K562 (cell line): ENCODE measurements around the gene ZBTB48. TPM values are rescaled to one million over a fixed set of nuclear protein-coding genes. Genes with fewer than 3 reads are reported as not detected.
A peak's percentile ranks its signal among the peaks of the same experiment; 100 is the strongest.

Experiments used
- C11orf30 ChIP-seq: fragments of 450-650 bp; IDR thresholded peaks from 2 replicates; pipeline ENCODE4 v1.6.1; 2016; ENCODE audit warnings: low read depth, mild to moderate bottlenecking
- CBFB ChIP-seq: sonication (generic); formaldehyde crosslinking; IDR thresholded peaks from 2 replicates; pipeline ENCODE4 v1.4.0; 2020; ENCODE audit warnings: mild to moderate bottlenecking, missing genetic modification reagents
- CHD4 ChIP-seq: fragments of 200-600 bp; sonication (generic); IDR thresholded peaks from 3 replicates; pipeline ENCODE4 v1.6.1; 2012; ENCODE audit warnings: low read depth, mild to moderate bottlenecking, mixed read lengths, low read length, inconsistent platforms; ENCODE audit not compliant: insufficient read depth, insufficient replicate concordance, poor library complexity, severe bottlenecking
- HIVEP1 ChIP-seq: fragments of 250-450 bp; sonication (Bioruptor Pico); IDR thresholded peaks from 2 replicates; pipeline ENCODE4 v1.4.0; 2020; ENCODE audit warnings: mild to moderate bottlenecking
- ILF3 ChIP-seq: fragments of 450-650 bp; IDR thresholded peaks from 2 replicates; pipeline ENCODE4 v1.6.1; 2018; ENCODE audit warnings: antibody characterized with exemption, mild to moderate bottlenecking, moderate library complexity, borderline replicate concordance
- KAT7 ChIP-seq: sonication (generic); formaldehyde crosslinking; IDR thresholded peaks from 2 replicates; pipeline ENCODE4 v1.8.0; 2022; ENCODE audit warnings: missing genetic modification reagents, mild to moderate bottlenecking, borderline replicate concordance
- KDM2B ChIP-seq: fragments of 250-450 bp; sonication (Bioruptor Pico); IDR thresholded peaks from 2 replicates; pipeline ENCODE4 v1.8.0; 2021; ENCODE audit warnings: mild to moderate bottlenecking, moderate library complexity
- LARP7 ChIP-seq: fragments of 450-650 bp; IDR thresholded peaks from 2 replicates; pipeline ENCODE4 v1.6.1; 2016
- MCM7 ChIP-seq, 2 experiments: fragments of 450-650 bp; IDR thresholded peaks; 2 replicates each; pipeline ENCODE4 v1.6.1; 2016 to 2018
- PHF20 ChIP-seq: fragments of 450-650 bp; IDR thresholded peaks from 2 replicates; pipeline ENCODE4 v1.6.1; 2018; ENCODE audit not compliant: partially characterized antibody
- POLR2B ChIP-seq: fragments of 450-650 bp; IDR thresholded peaks from 2 replicates; pipeline ENCODE4 v1.6.1; 2018; ENCODE audit warnings: low read depth; ENCODE audit not compliant: partially characterized antibody
- POLR2G ChIP-seq: fragments of 200-400 bp; formaldehyde crosslinking; IDR thresholded peaks from 2 replicates; pipeline ENCODE4 v1.6.1; 2017; ENCODE audit warnings: low read depth, mild to moderate bottlenecking, antibody characterized with exemption, low read length, moderate library complexity
- PTTG1 ChIP-seq: fragments of 450-650 bp; IDR thresholded peaks from 2 replicates; pipeline ENCODE4 v1.6.1; 2016; ENCODE audit warnings: low read depth, mild to moderate bottlenecking, missing genetic modification characterization, missing compliant biosample characterization
- RBM15 ChIP-seq: fragments of 200-400 bp; formaldehyde crosslinking; IDR thresholded peaks from 2 replicates; pipeline ENCODE4 v1.6.1; 2018; ENCODE audit warnings: mild to moderate bottlenecking, low read length, moderate library complexity; ENCODE audit not compliant: insufficient read depth
- SMARCE1 ChIP-seq: fragments of 450-650 bp; IDR thresholded peaks from 2 replicates; pipeline ENCODE4 v1.7.1; 2016; ENCODE audit warnings: mild to moderate bottlenecking
- TCF7 ChIP-seq: sonication (generic); IDR thresholded peaks from 2 replicates; pipeline ENCODE4 v1.6.1; 2016; ENCODE audit warnings: antibody characterized with exemption, borderline replicate concordance
- ZNF695 ChIP-seq: fragments of 450-650 bp; formaldehyde crosslinking; IDR thresholded peaks from 2 replicates; pipeline ENCODE4 v1.4.0; 2020; ENCODE audit warnings: mild to moderate bottlenecking, moderate library complexity
- polyA plus RNA-seq, 8 experiments: library from polyadenylated mRNA; depleted of rRNA in 4 of 8; stranded (reverse) in 5 of 8; unstranded in 3 of 8; fragments of >200 nt; fragmentation: Nextera tagmentation in 2 of 8; fragmentation: Illumina TruSeq in 1 of 8; extraction: Ambion mirVana in 2 of 8; extraction: Trizol in 1 of 8; gene quantifications; 2 replicates each; pipeline versions ENCODE4 v1.2.1 to v1.2.3, GENCODE V29; 2011 to 2014; ENCODE audit warnings: inconsistent platforms in 1 of 8, missing spikeins in 1 of 8
- total RNA-seq, 7 experiments: library from RNA; depleted of rRNA in 6 of 7; stranded (reverse); fragments of >200 nt in 6 of 7; fragmentation: Illumina TruSeq in 2 of 7; extraction: Trizol in 2 of 7; gene quantifications; 2 replicates each; pipeline versions ENCODE4 v1.2.1 to v1.2.3, GENCODE V29; 2011 to 2021; ENCODE audit warnings: low replicate concordance in 1 of 7
- TF ChIP-seq, protein P1 (sequence below), 2 experiments: IDR thresholded peaks; 2 replicates each; pipeline ENCODE4 v1.6.1; 2012; ENCODE audit warnings: improper control_type of control experiment in 2 of 2, low read depth in 2 of 2, low read length in 2 of 2, borderline replicate concordance in 1 of 2
- TF ChIP-seq, protein P2 (sequence below): fragments of 450-650 bp; IDR thresholded peaks from 2 replicates; pipeline ENCODE4 v1.7.1; 2018; ENCODE audit warnings: mild to moderate bottlenecking, low read depth; ENCODE audit not compliant: partially characterized antibody
- TF ChIP-seq, protein P3 (sequence below): fragments of 450-650 bp; IDR thresholded peaks from 2 replicates; pipeline ENCODE4 v1.6.1; 2016; ENCODE audit warnings: antibody characterized with exemption
- TF ChIP-seq, protein P4 (sequence below): sonication (generic); formaldehyde crosslinking; IDR thresholded peaks from 2 replicates; pipeline ENCODE4 v1.8.0; 2022; ENCODE audit warnings: missing genetic modification reagents, mild to moderate bottlenecking, moderate library complexity, borderline replicate concordance

The ZBTB48 gene
- total and polyA plus RNA-seq, 9 of the 15 experiments (the other 6 are each of a cell fraction or from before 2014, with no cell fraction given): 1.9 to 66.9 (median 29.5) TPM

DNA sequence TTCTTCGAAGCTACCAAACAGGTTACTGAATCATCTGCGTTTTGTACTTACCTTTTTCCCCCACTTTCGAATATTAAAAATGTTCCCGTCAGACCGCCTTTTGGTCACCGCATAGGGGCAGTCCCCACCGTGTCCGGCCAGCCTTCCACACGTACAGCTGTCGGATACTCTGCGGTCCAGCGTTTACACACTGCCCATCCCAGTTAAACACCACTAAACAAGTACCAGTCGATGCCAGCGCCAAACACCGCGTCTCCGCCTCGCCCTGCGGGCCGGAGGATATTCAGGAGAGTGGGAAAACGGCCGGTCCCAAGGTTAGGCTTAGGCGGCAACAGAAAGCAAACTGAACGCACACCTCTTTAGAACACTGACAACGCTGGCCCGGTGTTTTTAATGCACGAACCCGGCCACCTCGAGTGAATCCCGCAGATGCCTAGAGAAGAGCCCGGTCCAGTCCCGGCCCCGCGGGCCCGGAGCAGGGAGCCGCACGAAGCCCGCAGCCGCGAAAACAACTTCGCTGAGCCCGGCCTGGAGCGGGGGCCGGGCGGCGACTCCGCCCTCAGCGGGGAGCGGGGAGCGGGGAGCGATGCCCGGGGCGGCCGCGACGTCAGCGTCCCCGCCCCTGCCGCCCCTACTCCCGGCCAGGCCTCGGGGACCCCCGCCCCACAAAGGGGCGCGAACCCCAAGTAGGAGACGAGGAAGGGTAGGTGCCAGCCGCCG lies 33.0 kb downstream of the ZBTB48 start (continued):
- TF ChIP-seq, protein P1, sequence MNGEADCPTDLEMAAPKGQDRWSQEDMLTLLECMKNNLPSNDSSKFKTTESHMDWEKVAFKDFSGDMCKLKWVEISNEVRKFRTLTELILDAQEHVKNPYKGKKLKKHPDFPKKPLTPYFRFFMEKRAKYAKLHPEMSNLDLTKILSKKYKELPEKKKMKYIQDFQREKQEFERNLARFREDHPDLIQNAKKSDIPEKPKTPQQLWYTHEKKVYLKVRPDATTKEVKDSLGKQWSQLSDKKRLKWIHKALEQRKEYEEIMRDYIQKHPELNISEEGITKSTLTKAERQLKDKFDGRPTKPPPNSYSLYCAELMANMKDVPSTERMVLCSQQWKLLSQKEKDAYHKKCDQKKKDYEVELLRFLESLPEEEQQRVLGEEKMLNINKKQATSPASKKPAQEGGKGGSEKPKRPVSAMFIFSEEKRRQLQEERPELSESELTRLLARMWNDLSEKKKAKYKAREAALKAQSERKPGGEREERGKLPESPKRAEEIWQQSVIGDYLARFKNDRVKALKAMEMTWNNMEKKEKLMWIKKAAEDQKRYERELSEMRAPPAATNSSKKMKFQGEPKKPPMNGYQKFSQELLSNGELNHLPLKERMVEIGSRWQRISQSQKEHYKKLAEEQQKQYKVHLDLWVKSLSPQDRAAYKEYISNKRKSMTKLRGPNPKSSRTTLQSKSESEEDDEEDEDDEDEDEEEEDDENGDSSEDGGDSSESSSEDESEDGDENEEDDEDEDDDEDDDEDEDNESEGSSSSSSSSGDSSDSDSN (IDR thresholded peaks at IDR 0.05; ENCODE audit: borderline replicate concordance in 1 of 2, low read depth in 2 of 2, low read length in 2 of 2): 0 out of 4 replicates have a peak, but pooled peaks have one; percentile 59 to 86
- no peak for TF ChIP-seq C11orf30
- TF ChIP-seq PTTG1 (tag): no peak
- TF ChIP-seq CBFB (CRISPR knock-in tag): 0 out of 2 replicates have a peak, but pooled peaks have one; percentile 48
- peak; percentile 6 for TF ChIP-seq CHD4
- TF ChIP-seq RBM15: no peak
- no peak for TF ChIP-seq MCM7 (IDR thresholded peaks at IDR 0.05)
- 0 out of 2 replicates have a peak, but pooled peaks have one; percentile 31 for TF ChIP-seq SMARCE1
- no peak for TF ChIP-seq TCF7
- TF ChIP-seq LARP7: no peak
- TF ChIP-seq HIVEP1 (CRISPR knock-in tag): no peak
- TF ChIP-seq, protein P2, sequence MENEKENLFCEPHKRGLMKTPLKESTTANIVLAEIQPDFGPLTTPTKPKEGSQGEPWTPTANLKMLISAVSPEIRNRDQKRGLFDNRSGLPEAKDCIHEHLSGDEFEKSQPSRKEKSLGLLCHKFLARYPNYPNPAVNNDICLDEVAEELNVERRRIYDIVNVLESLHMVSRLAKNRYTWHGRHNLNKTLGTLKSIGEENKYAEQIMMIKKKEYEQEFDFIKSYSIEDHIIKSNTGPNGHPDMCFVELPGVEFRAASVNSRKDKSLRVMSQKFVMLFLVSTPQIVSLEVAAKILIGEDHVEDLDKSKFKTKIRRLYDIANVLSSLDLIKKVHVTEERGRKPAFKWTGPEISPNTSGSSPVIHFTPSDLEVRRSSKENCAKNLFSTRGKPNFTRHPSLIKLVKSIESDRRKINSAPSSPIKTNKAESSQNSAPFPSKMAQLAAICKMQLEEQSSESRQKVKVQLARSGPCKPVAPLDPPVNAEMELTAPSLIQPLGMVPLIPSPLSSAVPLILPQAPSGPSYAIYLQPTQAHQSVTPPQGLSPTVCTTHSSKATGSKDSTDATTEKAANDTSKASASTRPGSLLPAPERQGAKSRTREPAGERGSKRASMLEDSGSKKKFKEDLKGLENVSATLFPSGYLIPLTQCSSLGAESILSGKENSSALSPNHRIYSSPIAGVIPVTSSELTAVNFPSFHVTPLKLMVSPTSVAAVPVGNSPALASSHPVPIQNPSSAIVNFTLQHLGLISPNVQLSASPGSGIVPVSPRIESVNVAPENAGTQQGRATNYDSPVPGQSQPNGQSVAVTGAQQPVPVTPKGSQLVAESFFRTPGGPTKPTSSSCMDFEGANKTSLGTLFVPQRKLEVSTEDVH: no peak
- TF ChIP-seq KAT7: no peak
- TF ChIP-seq, protein P3, sequence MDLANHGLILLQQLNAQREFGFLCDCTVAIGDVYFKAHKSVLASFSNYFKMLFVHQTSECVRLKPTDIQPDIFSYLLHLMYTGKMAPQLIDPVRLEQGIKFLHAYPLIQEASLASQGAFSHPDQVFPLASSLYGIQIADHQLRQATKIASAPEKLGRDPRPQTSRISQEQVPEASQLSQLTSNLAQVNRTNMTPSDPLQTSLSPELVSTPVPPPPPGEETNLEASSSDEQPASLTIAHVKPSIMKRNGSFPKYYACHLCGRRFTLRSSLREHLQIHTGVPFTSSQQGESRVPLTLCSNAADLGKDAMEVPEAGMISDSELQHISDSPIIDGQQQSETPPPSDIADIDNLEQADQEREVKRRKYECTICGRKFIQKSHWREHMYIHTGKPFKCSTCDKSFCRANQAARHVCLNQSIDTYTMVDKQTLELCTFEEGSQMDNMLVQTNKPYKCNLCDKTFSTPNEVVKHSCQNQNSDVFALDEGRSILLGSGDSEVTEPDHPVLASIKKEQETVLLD: 0 out of 2 replicates have a peak, but pooled peaks have one; percentile 16
- peak; percentile 54 for TF ChIP-seq POLR2B
- peak; percentile 20 for TF ChIP-seq PHF20
- TF ChIP-seq ILF3: peak; percentile 66; the same call in 1 of the 2 replicates
- TF ChIP-seq ZNF695 (CRISPR knock-in tag): no peak
- TF ChIP-seq KDM2B: peak; percentile 29; the same call in 1 of the 2 replicates
- TF ChIP-seq, protein P4, sequence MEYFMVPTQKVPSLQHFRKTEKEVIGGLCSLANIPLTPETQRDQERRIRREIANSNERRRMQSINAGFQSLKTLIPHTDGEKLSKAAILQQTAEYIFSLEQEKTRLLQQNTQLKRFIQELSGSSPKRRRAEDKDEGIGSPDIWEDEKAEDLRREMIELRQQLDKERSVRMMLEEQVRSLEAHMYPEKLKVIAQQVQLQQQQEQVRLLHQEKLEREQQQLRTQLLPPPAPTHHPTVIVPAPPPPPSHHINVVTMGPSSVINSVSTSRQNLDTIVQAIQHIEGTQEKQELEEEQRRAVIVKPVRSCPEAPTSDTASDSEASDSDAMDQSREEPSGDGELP (CRISPR knock-in tag): peak; percentile 83
- TF ChIP-seq POLR2G: peak; percentile 29; the same call in 1 of the 2 replicates
